HuH-7 (cell line): ENCODE data around the gene ST6GALNAC1.

Experiments
- DNase-seq: peaks from one replicate; pipeline ENCODE4 v3.0.0; 2011; ENCODE audit warnings: low spot score

Gene ST6GALNAC1

GRCh38 chr17:76577876-76578275 lies 65.7 kb downstream of the ST6GALNAC1 start:
- no peak for DNase-seq

GRCh38 chr17:76576189-76576588 lies 67.4 kb downstream of the ST6GALNAC1 start:
- DNase-seq = no peak

- no peak for DNase-seq
These were observed 68.0 kb downstream of the ST6GALNAC1 start for GRCh38 chr17:76575570-76575969.
